HEK293 (cell line): ENCODE data around the gene EDEM2.

Experiments
- KLF9 ChIP-seq: fragments of 450-650 bp; formaldehyde crosslinking; IDR thresholded peaks from 2 replicates; pipeline ENCODE4 v1.5.1; 2016; ENCODE audit warnings: missing biosample characterization, missing genetic modification characterization, low read depth
- REST ChIP-seq: fragments of 450-650 bp; formaldehyde crosslinking; IDR thresholded peaks from 2 replicates; pipeline ENCODE4 v1.5.1; 2016; ENCODE audit warnings: missing biosample characterization, missing genetic modification characterization
- TCF7L2 ChIP-seq: IDR thresholded peaks from 2 replicates; pipeline ENCODE4 v1.6.1; 2011; ENCODE audit warnings: low read depth, mild to moderate bottlenecking, inconsistent platforms, low read length, moderate library complexity, borderline replicate concordance
- ZBTB7A ChIP-seq: fragments of 450-650 bp; formaldehyde crosslinking; IDR thresholded peaks from 2 replicates; pipeline ENCODE4 v1.5.1; 2016; ENCODE audit warnings: low read depth, missing biosample characterization, missing genetic modification characterization
- ZNF114 ChIP-seq: fragments of 450-650 bp; formaldehyde crosslinking; IDR thresholded peaks from 2 replicates; pipeline ENCODE4 v1.5.0; 2017; ENCODE audit warnings: missing biosample characterization, missing genetic modification characterization
- ZNF138 ChIP-seq: fragments of 450-650 bp; formaldehyde crosslinking; IDR thresholded peaks from 2 replicates; pipeline ENCODE4 v1.5.1; 2016; ENCODE audit warnings: missing biosample characterization, missing genetic modification characterization, borderline replicate concordance
- ZNF169 ChIP-seq: fragments of 450-650 bp; formaldehyde crosslinking; IDR thresholded peaks from 2 replicates; pipeline ENCODE4 v1.5.1; 2016; ENCODE audit warnings: missing biosample characterization, missing genetic modification characterization
- ZNF280D ChIP-seq: fragments of 450-650 bp; formaldehyde crosslinking; IDR thresholded peaks from 2 replicates; pipeline ENCODE4 v1.5.1; 2016; ENCODE audit warnings: missing biosample characterization, missing genetic modification characterization
- ZNF391 ChIP-seq: fragments of 450-650 bp; formaldehyde crosslinking; IDR thresholded peaks from 2 replicates; pipeline ENCODE4 v1.5.1; 2016; ENCODE audit warnings: low read depth, missing biosample characterization, missing genetic modification characterization, borderline replicate concordance
- ZNF768 ChIP-seq: fragments of 450-650 bp; formaldehyde crosslinking; IDR thresholded peaks from 2 replicates; pipeline ENCODE4 v1.5.1; 2018; ENCODE audit warnings: missing biosample characterization, mild to moderate bottlenecking, missing genetic modification characterization
- ZNF830 ChIP-seq: fragments of 450-650 bp; IDR thresholded peaks from 2 replicates; pipeline ENCODE4 v1.5.0; 2018; ENCODE audit warnings: missing biosample characterization, missing genetic modification characterization, low read depth, mild to moderate bottlenecking, moderate library complexity
- ZNF843 ChIP-seq: fragments of 450-650 bp; formaldehyde crosslinking; IDR thresholded peaks from 2 replicates; pipeline ENCODE4 v1.5.1; 2016; ENCODE audit warnings: missing biosample characterization, missing genetic modification characterization
- ZSCAN4 ChIP-seq: fragments of 450-650 bp; formaldehyde crosslinking; IDR thresholded peaks from 2 replicates; pipeline ENCODE4 v1.5.1; 2017; ENCODE audit warnings: missing biosample characterization, missing genetic modification characterization
- TF ChIP-seq, protein P1 (sequence below): fragments of 450-650 bp; formaldehyde crosslinking; IDR thresholded peaks from 2 replicates; pipeline ENCODE4 v1.5.1; 2016; ENCODE audit warnings: missing biosample characterization, missing genetic modification characterization

DNA sequence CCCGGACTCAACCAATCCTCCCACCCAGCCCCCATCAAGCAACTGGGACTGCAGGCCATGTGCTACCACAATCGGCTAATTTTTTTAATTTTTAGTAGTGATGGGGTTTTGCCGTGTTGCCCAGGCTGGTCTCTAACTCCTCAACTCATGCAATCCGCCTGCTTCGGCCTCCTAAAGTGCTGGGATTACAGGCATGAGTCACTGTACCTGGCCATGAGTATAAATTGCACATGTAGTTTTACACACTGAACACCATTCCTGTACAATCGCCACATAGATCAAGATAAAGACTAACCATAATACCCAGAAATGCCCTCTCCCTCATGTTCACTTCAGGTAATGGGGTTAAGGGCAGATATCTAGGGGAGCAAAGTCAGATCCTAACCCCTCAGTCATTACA lies 80.9 kb downstream of the EDEM2 start:
- TF ChIP-seq ZNF843 (tag by site-specific recombination): no peak
- no peak for TF ChIP-seq ZNF391 (tag by site-specific recombination)
- TF ChIP-seq, protein P1, sequence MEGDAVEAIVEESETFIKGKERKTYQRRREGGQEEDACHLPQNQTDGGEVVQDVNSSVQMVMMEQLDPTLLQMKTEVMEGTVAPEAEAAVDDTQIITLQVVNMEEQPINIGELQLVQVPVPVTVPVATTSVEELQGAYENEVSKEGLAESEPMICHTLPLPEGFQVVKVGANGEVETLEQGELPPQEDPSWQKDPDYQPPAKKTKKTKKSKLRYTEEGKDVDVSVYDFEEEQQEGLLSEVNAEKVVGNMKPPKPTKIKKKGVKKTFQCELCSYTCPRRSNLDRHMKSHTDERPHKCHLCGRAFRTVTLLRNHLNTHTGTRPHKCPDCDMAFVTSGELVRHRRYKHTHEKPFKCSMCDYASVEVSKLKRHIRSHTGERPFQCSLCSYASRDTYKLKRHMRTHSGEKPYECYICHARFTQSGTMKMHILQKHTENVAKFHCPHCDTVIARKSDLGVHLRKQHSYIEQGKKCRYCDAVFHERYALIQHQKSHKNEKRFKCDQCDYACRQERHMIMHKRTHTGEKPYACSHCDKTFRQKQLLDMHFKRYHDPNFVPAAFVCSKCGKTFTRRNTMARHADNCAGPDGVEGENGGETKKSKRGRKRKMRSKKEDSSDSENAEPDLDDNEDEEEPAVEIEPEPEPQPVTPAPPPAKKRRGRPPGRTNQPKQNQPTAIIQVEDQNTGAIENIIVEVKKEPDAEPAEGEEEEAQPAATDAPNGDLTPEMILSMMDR (tag by site-specific recombination): no peak
- no peak for TF ChIP-seq TCF7L2
- TF ChIP-seq ZNF138 (tag by site-specific recombination): no peak
- no peak for TF ChIP-seq ZBTB7A (tag by site-specific recombination)
- no peak for TF ChIP-seq ZNF768 (tag by site-specific recombination)
- TF ChIP-seq ZNF114: no peak
- TF ChIP-seq ZNF830: no peak
- TF ChIP-seq KLF9 (tag by site-specific recombination): no peak
- no peak for TF ChIP-seq ZNF280D (tag by site-specific recombination)
- no peak for TF ChIP-seq REST
- no peak for TF ChIP-seq ZSCAN4
- no peak for TF ChIP-seq ZNF169 (tag by site-specific recombination)
